ENCODE data around the gene FMOD. TPM values are rescaled to one million over a fixed set of nuclear protein-coding genes. Genes with fewer than 3 reads are reported as not detected.
"Not testable (repeated sequence)": the region's sequence is repeated elsewhere in the genome, so short reads cannot be mapped to it uniquely, and the experiment has no call there.

FMOD gene
- total RNA-seq, 1 donor from 2014 or later: 4.5 TPM

DNA sequence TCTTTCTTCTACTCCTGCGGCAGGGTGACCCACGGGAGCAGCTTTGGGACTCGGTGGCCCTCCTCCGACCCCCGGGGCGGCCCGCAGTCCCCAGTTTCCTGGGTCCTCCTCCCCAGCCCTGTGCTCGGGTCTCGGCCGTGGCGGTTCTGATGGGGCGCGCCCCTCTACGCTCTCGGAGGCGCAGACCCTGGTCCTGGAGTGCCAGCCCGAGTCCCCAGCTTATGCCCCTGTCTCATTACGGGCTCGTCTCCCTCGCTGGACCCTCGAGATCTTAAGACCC, 45.2 kb downstream of the FMOD start:
- ATAC-seq: peak; percentile 19

DNA sequence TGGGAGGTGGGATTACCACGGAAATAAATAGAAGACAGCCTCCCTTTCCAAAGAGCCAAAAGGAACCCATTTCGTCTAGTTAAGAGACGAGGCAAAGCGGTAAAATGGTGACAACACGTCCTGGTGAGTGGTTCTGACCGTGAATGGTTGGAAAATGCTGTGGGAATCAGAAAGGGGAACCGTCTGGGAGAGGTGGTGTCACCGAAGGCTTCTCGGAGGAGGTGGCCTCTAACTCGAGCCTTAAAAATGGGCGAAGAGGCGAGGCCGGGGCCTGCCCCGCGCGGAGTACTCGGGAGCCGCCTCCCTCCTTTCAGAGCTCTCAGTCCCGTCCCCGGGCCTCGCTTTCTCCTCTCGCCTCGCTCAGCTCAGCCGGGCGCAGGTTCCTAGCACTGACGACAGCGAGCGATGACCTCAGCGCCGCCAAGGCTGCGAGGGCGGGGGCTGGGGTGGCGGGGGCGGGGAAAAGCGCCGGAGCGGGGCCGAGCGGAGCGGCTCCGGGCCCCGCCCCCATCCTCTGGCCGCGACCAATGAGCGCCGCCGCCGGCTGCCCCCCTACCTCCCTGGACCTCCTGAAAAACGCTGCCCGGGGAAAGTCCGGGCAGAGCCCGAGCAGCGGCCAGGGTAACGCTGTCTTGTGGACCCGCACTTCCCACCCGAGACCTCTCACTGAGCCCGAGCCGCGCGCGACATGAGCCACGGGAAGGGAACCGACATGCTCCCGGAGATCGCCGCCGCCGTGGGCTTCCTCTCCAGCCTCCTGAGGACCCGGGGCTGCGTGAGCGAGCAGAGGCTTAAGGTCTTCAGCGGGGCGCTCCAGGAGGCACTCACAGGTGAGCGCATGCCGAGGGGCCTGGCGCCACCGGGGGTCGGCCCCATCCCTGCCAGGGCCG, 45.8 kb downstream of the FMOD start, which contains the start of gene BTG2:
Gene BTG2 (plus strand): TSS at position 601 of the 890 bp plus-strand sequence. CDS start 88 bp downstream, at position 689.
- ATAC-seq: peak; percentile 86

DNA sequence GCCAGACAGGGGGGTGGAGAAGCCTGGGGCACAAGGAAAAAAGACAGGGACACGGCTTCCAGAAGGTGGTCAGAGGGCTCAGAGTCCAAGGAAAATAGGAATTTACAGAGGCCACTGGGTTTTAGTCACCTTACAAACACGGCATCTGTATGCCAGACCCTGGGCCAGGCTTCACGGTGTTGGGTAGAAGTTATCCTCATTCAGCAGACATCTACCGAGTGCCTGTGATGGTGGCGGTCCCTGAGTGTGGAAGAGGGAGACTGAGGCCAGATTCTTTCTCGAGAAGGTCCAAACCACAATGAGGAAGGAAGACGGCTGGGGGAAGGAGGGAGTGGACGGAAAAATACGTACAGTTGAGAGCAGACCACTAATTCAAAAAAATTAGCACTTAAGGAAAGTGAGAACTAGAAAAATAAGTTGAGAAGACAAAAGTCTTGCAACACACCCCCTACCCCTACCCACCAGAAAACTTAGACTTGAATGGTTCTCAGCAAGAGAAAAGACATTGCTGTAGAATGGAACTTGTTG, 46.5 kb downstream of the FMOD start:
- no peak for ATAC-seq

DNA sequence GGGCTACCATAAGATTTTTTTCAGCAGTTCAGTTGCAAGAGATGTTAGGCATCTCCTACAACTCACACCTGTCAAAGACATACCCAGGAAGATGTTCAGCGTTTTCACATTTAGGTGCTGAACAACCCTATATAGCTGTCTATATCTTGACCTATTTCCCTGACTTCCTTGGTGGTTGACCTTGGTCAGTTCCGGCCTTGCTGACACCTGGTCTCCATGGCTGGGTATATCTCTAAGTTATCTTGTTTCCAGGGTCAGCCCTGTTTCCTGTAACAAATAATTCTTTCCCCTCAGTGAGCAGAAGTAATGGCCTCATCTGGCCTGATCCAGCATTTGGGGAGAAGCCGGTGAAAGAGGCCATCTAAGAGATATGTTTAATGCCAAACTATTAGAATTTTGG, 48.0 kb downstream of the FMOD start:
- ATAC-seq: no peak

DNA sequence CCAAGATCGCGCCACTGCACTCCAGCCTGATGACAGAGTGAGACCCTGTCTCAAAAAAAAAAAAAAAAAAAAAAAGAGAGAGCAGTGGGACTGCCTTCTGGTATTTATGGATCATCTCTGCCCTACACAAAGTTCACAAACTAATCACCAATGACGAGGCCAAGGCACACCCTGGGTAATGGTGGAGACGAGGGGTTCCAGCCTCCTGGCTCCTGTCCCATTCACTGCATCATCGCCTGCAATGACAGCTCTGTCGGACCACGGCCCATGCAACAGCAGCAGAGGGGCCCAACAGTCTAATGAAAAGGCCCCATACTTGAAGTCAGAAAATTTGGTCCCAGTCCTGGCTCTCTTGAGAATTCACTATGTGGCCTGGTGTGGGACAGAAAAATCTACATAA, 48.5 kb downstream of the FMOD start:
- ATAC-seq: no peak

DNA sequence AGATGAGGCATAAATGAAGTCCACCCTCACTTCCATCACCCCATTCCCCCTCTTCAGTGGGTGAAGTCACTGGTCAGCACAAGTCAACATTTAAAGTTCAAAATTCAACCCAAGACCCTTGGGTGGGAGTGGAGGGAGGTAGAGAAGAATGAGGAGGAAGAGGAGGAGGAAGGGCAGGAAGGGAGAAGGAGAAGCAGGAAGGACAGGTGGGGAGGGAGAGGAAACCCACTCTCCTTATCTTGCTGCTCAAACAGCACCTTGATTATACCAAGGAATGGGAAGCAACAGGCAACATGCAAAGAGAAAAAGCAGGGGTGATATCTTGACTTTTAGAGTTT, 49.6 kb downstream of the FMOD start:
- ATAC-seq: no peak

DNA sequence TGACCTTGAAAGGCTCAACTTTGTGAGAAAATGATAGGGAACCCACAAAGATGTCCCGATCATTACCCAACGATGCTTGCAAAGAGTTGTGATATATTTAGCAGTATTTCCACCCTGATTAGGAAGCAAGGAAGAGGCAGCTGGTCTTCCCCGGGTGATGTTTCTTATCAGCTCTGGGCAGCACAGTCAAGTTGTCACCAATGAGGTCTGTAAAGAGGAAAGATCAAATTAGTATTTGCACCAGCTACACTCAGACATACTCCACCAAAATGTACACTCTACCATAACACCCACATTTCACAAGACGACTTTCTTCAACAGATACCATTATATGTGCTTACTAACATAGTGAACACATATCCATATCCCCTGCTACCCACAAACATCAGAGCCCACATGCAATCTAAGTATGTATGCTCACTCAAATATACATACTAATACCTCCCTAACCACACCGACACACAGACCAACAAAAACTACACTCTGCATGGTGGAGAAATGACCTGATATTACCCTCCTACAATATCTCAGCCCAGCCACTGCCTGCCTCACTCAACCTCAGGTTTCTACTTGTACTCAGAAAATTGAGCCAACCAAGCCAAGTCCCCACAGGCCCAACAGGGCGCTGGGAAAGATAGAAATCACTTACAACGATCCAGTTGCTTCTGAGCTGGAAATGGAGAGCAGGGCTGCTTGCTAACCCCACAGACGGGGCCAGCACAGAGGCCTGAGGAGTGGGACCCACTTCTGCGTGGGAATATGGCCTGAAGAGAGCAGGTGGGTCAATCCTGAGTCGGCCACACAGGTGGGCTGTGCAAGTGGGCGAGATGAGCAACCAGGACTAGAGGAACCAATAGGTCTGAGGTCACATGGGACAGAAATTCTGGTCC, 50.2 kb downstream of the FMOD start:
- ATAC-seq: no peak

DNA sequence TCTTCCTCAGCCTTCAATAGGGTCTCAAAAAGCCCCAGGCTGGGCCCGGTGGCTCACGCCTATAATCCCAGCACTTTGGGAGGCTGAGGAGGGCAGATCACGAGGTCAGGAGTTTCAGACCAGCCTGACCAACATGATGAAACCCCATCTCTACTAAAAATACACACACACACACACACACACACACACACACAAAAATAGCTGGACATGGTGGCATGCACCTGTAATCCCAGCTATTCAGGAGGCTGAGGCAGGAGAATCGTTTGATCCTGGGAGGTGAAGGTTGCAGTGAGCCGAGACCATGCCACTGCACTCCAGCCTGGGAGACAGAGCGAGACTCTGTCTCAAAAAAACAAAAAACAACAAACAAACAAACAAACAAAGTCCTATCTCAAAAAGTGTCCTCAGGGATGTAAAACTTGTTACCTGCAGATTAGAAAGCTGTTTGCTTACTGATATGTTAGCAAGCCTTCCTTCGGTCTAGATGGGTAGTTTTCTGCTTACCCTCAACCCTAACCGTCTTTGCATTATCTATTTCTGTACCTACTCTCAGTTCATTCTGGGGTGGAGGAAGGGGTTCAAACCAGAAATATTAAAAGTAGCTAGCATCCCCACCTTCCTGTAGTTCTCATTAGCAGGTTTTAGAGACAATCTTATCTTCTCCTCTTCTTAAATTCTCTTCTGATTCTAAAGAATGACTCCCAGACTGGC, 51.0 kb downstream of the FMOD start:
- ATAC-seq: not testable (repeated sequence)

DNA sequence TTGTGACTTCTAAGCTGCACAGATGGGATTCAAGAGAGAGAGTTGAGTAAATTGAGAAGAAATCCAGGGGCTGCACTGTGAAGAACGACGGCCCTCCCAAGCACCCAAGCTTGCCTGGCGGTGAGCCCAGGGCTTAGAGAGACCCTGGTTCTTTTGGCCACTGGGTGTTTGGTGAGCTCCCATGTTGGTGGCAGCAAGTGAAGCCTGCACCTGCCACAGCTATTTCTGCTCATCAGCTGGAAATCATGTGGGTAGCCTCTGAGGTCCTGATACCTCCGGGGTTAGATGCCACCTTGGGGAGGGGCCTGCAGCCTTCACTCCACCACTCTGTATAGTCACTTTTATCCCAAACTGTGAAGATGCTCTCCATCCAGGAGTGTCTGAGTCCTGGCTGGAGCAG, 51.8 kb downstream of the FMOD start:
- peak; percentile 5 for ATAC-seq

DNA sequence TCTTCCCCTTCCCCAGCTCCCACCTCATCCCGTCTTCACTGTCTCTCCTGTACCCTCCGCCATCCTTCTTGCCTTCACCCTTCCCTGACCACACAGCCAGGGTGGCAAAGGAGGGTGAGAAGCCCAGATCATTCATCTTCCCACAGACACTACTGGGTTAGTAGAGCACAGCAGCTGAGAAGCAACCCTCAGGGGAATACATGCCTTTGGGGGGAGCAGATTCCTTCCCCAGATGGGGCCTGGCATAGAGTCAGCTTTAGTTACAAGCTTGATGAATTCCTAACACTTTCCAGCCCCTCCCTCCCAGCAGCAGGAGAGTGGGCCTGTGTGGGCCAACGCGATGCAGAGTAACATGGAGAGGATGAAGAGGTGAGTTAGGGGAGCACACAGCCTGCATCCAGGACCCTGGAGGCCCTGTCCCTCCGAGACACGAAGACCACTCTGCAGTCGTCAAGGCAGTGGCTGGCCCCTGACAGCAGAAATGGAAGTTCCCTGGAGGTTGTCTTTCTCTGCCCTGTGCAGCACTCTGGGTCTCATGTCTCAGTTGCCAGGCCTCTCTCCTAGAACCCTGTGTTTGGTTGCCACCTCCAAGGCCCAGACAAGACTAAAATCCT, 54.4 kb downstream of the FMOD start:
- ATAC-seq: no peak

DNA sequence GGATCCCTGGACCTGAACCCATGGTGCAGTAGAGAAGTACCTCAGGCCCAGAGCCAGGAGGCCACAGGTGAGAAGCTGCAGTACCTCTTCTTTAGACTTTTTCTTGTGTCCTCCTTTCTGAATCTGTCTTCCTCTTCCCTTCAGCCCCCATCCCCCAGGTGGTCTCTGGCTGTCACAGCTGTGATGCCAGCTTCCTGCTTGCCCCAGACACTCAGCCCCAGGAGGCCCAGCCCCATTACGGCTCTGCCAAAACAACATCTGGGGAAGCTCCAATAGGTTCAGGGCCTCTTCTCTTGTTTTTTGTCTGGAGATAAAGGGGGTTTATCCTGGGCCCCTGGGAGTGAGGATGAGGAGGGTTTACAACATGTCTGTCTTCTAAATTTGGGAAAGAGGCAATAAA, 55.1 kb downstream of the FMOD start:
- no peak for ATAC-seq

DNA sequence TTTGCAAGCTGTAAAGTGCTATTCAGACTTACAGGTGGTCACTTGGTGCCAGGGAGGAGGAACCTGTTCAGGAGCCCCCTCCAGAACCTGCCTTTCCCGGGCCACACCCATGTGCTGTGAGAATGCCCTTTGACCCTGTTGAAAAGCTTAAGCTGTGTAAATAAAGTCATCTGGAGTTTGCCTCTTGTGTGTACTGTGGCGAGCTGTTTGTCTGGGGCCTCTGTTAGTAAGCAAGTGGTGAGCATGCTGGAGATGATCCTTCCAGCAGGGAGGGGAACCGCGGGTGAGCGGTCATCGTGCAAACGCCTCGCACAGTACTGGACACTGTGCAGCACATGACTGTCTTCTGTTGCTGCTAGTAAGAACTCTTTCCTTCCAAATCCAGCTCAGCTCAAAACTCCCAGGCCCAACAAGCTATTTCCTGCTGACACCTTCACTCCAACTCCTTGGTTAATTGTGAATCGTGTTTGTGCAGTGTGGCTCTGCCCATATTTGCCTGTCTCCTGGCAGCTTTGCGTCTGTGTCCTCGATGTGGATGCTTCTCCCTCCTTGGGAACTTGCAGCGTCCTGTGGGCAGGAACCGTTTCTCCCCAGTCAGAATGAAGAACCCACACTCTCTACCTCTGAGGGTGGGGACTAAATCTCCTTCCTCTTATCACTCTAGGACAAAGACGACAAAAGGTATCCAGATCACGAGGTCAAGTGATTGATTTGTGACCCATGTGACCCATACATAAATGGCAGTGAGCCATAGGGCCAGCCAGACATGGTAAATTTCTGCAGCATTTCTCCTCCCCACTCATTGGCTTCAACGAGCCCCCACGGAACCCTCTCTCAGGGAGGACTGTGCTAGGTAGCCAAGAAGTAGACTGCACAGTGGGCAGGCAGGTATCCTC, 59.5 kb downstream of the FMOD start:
- peak; percentile 41 for ATAC-seq

Other genes with a start within 250 kb of the FMOD start
- gene ADORA1, start 223.4 kb downstream of the FMOD start, total RNA-seq: 0.28 TPM
- gene MYBPH, start 175.3 kb downstream of the FMOD start, total RNA-seq: not detected
- gene CHI3L1, start 164.4 kb downstream of the FMOD start, total RNA-seq: 20.5 TPM
- gene CHIT1, start 121.4 kb downstream of the FMOD start, total RNA-seq: 0.20 TPM
- gene BTG2, start 45.6 kb downstream of the FMOD start, total RNA-seq: 22.6 TPM
- 1.5 TPM for gene PRELP, start 124.7 kb upstream of the FMOD start, total RNA-seq
- gene OPTC, start 143.0 kb upstream of the FMOD start, total RNA-seq: not detected